ENCODE data around the gene PTEN. TPM values are rescaled to one million over a fixed set of nuclear protein-coding genes. Genes with fewer than 3 reads are reported as not detected.

PTEN gene
- total and polyA plus RNA-seq, 9 of the 15 experiments (the other 6 are each of a cell fraction or from before 2014, with no cell fraction given), result 8.4 to 56.9 (median 22.2) TPM

- Histone ChIP-seq H3K36me3 (ENCODE audit: control insufficient read depth, insufficient read depth, low read length) (peaks cover 17% of the 10 kb centered on the region), H3K9me1 (ENCODE audit: control insufficient read depth, insufficient read depth, low read length) (no peaks in the 10 kb centered on the region), H3K27ac (ENCODE audit: extremely low read depth, low read depth, low read length) (peak within 1 kb of the TSS; percentile 77), H3K9ac (ENCODE audit: insufficient read depth in 1 of 2, low read depth in 2 of 2, low read length in 2 of 2) (peak within 1 kb of the TSS; percentile 85 to 93), H3K4me1 (replicated peaks in 1 of 2; ENCODE audit: control insufficient read depth in 2 of 2, insufficient read depth in 2 of 2, low read length in 2 of 2) (peaks cover 3 to 5% of the 10 kb centered on the region in 2 experiments; a peak in 3 of 5 replicates), H4K20me1 (replicated peaks; ENCODE audit: control insufficient read depth, insufficient read depth, low read length) (no peaks in the 10 kb centered on the region; the same call in 1 of the 2 replicates), H3K4me3 (peak within 1 kb of the TSS; percentile 49), H3K9me3 (replicated peaks; ENCODE audit: control insufficient read depth, insufficient read depth, low read depth, low read length) (no peaks in the 10 kb centered on the region), H3K4me2 (ENCODE audit: insufficient read depth, low read length) (peak within 1 kb of the TSS; percentile 98), H3K79me2 (ENCODE audit: control insufficient read depth, insufficient read depth, low read length) (peaks cover 51% of the 10 kb centered on the region), H2AFZ (ENCODE audit: low read depth, low read length) (peak within 1 kb of the TSS; percentile 99), H3K27me3 (ENCODE audit: control insufficient read depth in 2 of 2, insufficient read depth in 2 of 2, low read length in 2 of 2) (no peaks in the 10 kb centered on the region)
- ChIA-PET POLR2A (interaction anchor here (1.3 to 2.3 kb wide), 2 partner anchors 10 to 15 kb away, joined by 4 to 11 read pairs; no protein-coding TSS in a partner anchor), CTCF (ENCODE audit: low intra/inter-chr PET ratio) (interaction anchor here (0.6 to 1.1 kb wide), 2 partner anchors 47 to 879 kb away, joined by 3 read pairs; no protein-coding TSS in a partner anchor)
- intact Hi-C loops (cut with micrococcal nuclease), result loop anchor here (5.0 kb wide), 1 partner anchor 44 kb away; the partner anchor contains the start of genes KLLN and PTEN
- DNase-seq (ENCODE audit: extremely low read depth in 1 of 4, low spot score in 3 of 4) (peak; percentile 76 to 89 (median 84)), FAIRE-seq (peak; percentile 89), ATAC-seq (peak; percentile 93)
- in situ Hi-C loops (cut with MboI), result no loop called here
- BruUV-seq (replicated peaks), result TSS peak; percentile 46
- WGBS (ENCODE audit: insufficient coverage, low coverage, missing lambda C conversion rate), result under 1% methylated on average over 40 of the region's 60 CpGs
- TF ChIP-seq SMARCC2 (IDR thresholded peaks at IDR 0.05; ENCODE audit: low read depth) (no peak), TSHZ1 (CRISPR knock-in tag; IDR thresholded peaks at IDR 0.05) (no peak), TRIM25 (IDR thresholded peaks at IDR 0.05; ENCODE audit: borderline replicate concordance) (0 out of 2 replicates have a peak, but pooled peaks have one; percentile 26), YY1 (IDR thresholded peaks at IDR 0.05; ENCODE audit: borderline replicate concordance in 1 of 3, control insufficient read depth in 1 of 3, extremely low read depth in 1 of 3, insufficient read depth in 3 of 3, insufficient read length in 1 of 3, insufficient replicate concordance in 2 of 3, low read depth in 1 of 3, low read length in 2 of 3) (peak in 1 of 3 experiments; percentile 14), STAG1 (CRISPR knock-in tag; IDR thresholded peaks at IDR 0.05; ENCODE audit: borderline replicate concordance) (no peak), CTCF (IDR thresholded peaks at IDR 0.05 in 2 of 3, conservative IDR thresholded peaks at IDR 0.05 in 1 of 3; ENCODE audit: insufficient read depth in 2 of 3, low read depth in 1 of 3, low read length in 3 of 3) (peak in 2 of 3 experiments; percentile 25 to 47; a peak in 3 of 6 replicates), MTA3 (IDR thresholded peaks at IDR 0.05; ENCODE audit: borderline replicate concordance) (0 out of 2 replicates have a peak, but pooled peaks have one; percentile 30), ZBED1 (IDR thresholded peaks at IDR 0.05) (no peak), EGR1 (conservative IDR thresholded peaks at IDR 0.05) (peak; percentile 51)
Measured at GRCh38 chr10:87817609-87818504, 45.6 kb upstream of the PTEN start, which contains the start of gene ATAD1. Gene ATAD1 (minus strand): TSS chr10:87818226. CDS start chr10:87814599, 3,627 bp downstream.

All from K562 (cell line).